Nephron (organoid): ENCODE data around the gene CLEC1A.

Experiments used
- H3K27ac Mint-ChIP-seq, 3 experiments: 2 replicates each; pipeline ENCODE4 v1.8.0; 2020; ENCODE audit warnings: mixed read lengths in 3 of 3, mild to moderate bottlenecking in 2 of 3, moderate library complexity in 1 of 3
- H3K27me3 Mint-ChIP-seq: 2 replicates; pipeline ENCODE4 v1.8.0; 2021; ENCODE audit warnings: low read depth, mild to moderate bottlenecking, moderate library complexity, mixed read lengths
- H3K36me3 Mint-ChIP-seq: 2 replicates; pipeline ENCODE4 v1.8.0; 2020; ENCODE audit warnings: low read depth, mixed read lengths
- H3K4me1 Mint-ChIP-seq: 2 replicates; pipeline ENCODE4 v1.8.0; 2020; ENCODE audit warnings: mixed read lengths
- H3K4me3 Mint-ChIP-seq, 3 experiments: 2 replicates each; pipeline ENCODE4 v1.8.0; 2020; ENCODE audit warnings: mild to moderate bottlenecking in 3 of 3, mixed read lengths in 3 of 3, moderate library complexity in 2 of 3
- H3K9me3 Mint-ChIP-seq: 2 replicates; pipeline ENCODE4 v1.8.0; 2020; ENCODE audit warnings: mixed read lengths
- TF ChIP-seq, protein P1 (sequence below), 3 experiments: fragments of 200-600 bp; sonication (generic); IDR thresholded peaks; one replicate each; pipeline ENCODE4 v1.5.0; 2021; ENCODE audit warnings: antibody characterized with exemption in 3 of 3; ENCODE audit not compliant: unreplicated experiment in 3 of 3

Gene CLEC1A

DNA sequence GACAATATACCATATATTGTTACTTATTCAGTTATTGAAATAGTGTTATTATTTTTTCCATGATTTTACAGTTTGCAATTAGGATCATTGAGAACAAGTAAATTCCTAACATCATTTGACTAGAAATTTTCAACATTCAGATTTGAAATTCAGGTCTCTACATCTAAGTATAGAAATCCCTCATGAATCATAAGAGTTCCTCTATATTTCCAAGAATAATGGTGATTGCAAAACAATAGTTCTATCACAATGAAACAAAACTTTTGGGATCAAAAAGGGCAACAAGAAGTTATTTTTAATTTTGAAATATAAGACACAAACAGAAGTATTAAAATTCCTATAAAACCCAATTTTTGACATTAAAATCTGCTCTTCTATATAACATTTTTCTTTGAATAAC lies 10.8 kb downstream of the CLEC1A start:
- H3K27ac Mint-ChIP-seq = no peak overlapping the region
- H3K27me3 Mint-ChIP-seq = no peaks in the 10 kb centered on the region
- no peak overlapping the region for H3K4me3 Mint-ChIP-seq
- peaks cover 4% of the 10 kb centered on the region for H3K36me3 Mint-ChIP-seq
- H3K9me3 Mint-ChIP-seq = peaks cover 13% of the 10 kb centered on the region
- peaks cover 9% of the 10 kb centered on the region for H3K4me1 Mint-ChIP-seq
- TF ChIP-seq, protein P1, sequence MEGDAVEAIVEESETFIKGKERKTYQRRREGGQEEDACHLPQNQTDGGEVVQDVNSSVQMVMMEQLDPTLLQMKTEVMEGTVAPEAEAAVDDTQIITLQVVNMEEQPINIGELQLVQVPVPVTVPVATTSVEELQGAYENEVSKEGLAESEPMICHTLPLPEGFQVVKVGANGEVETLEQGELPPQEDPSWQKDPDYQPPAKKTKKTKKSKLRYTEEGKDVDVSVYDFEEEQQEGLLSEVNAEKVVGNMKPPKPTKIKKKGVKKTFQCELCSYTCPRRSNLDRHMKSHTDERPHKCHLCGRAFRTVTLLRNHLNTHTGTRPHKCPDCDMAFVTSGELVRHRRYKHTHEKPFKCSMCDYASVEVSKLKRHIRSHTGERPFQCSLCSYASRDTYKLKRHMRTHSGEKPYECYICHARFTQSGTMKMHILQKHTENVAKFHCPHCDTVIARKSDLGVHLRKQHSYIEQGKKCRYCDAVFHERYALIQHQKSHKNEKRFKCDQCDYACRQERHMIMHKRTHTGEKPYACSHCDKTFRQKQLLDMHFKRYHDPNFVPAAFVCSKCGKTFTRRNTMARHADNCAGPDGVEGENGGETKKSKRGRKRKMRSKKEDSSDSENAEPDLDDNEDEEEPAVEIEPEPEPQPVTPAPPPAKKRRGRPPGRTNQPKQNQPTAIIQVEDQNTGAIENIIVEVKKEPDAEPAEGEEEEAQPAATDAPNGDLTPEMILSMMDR (IDR thresholded peaks at IDR 0.05; ENCODE audit: unreplicated experiment in 3 of 3) = no peak

DNA sequence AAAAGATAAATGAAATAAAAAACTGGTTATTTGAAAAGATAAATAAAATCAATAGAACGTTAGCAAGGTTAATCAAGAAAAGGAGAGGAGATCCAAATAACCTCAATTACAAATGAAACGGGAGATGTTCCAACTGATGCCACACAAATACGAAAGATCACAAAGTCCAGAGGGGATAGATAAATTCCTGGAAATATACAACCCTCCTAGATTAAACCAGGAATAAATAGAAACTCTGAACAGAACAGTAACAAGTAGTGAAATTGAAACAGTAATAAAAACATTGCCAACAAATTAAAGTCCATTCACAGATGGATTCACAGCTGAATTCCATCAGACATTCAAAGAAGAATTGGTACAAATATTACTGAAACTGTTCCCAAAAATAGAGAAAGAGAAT lies 12.4 kb downstream of the CLEC1A start:
- Mint-ChIP-seq H3K9me3 (peaks cover 21% of the 10 kb centered on the region), H3K36me3 (peaks cover 4% of the 10 kb centered on the region), H3K4me1 (peaks cover 4% of the 10 kb centered on the region), H3K4me3 (no peak overlapping the region), H3K27ac (no peak overlapping the region), H3K27me3 (no peaks in the 10 kb centered on the region)
- TF ChIP-seq, protein P1 (IDR thresholded peaks at IDR 0.05; ENCODE audit: unreplicated experiment in 3 of 3) = no peak

DNA sequence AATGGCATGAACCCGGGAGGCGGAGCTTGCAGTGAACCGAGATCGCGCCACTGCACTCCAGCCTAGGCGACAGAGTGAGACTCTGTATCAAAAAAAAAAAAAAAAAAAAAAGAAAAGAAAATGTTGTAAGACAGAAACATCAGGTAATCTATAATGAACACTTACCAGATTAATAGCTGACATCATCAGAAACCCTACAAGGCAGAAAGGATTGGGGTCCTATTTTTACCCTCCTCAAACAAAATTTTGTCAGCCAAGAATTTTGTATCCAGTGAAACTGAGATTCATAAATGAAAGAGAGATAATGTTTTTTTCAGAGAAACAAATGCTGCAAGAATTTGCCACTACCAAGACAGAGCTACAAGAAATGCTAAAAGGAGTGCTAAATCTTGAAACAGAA lies 14.1 kb downstream of the CLEC1A start:
- Mint-ChIP-seq H3K4me3 (no peak overlapping the region), H3K27ac (no peak overlapping the region), H3K4me1 (peaks cover under 1% of the 10 kb centered on the region), H3K36me3 (peaks cover 12% of the 10 kb centered on the region), H3K27me3 (no peaks in the 10 kb centered on the region), H3K9me3 (peaks cover 29% of the 10 kb centered on the region)
- TF ChIP-seq, protein P1 (IDR thresholded peaks at IDR 0.05; ENCODE audit: unreplicated experiment in 3 of 3) = no peak

DNA sequence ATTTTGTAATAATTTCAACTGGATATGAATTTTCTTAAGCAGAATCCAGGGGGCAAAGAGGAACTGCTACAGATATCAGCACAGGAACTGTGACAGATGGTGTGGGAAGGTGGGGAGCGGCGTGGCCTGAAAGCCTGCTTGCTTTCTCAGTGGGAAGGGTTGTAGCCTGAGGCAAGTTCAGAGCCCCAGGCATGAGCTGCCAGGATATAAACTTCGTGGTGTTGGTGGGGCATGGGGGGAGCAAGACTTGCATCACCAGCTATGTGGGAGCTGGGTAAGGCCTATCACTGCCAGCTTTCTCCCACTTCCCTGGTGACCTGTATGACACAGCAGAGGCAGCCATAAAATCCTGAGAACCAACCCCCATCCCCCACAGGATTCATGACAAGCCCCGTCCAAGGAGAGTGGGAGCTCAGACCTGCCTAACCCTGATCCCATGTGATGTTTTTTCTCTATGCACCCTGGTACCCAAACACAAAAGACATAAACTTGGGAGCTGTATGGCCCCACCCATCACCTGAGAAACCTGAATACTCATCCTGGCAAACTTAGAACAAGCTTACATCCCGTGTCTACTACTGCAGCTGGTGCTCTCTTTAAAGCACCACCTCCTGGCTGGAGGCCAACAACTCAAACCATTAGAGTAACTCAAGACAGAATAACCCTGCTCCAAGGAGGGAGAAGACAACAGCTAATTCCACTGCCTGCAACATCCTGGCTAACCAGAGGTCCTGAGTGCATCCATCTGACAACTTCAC lies 16.5 kb downstream of the CLEC1A start:
- Mint-ChIP-seq H3K27me3 (no peaks in the 10 kb centered on the region), H3K4me1 (peaks cover 6% of the 10 kb centered on the region), H3K27ac (no peak overlapping the region), H3K4me3 (no peak overlapping the region), H3K9me3 (peaks cover 32% of the 10 kb centered on the region), H3K36me3 (peaks cover 12% of the 10 kb centered on the region)
- TF ChIP-seq, protein P1 (IDR thresholded peaks at IDR 0.05; ENCODE audit: unreplicated experiment in 3 of 3) = no peak

DNA sequence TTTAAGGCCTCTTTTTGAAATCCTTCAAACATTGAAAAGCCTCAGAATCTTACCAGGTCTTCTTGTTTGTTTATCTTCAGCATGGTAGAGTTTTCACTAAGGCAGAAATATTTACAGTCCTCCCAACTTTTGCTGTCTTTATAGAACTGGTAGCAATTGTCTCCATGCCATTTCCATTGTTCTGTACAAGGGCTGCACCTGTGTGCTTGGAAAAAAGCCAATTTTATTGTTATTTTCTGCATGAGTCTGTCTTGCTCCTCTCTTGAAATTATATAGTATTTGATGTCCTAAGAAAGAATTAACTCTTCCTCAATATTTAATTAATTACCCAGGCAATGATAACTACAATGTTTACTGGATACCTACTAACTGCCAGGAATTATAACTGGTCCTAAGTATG lies 23.3 kb downstream of the CLEC1A start:
- Mint-ChIP-seq H3K9me3 (peaks cover 4% of the 10 kb centered on the region), H3K27me3 (no peaks in the 10 kb centered on the region), H3K27ac (no peak overlapping the region), H3K4me3 (no peak overlapping the region), H3K4me1 (peaks cover 6% of the 10 kb centered on the region), H3K36me3 (peaks cover 3% of the 10 kb centered on the region)
- TF ChIP-seq, protein P1 (IDR thresholded peaks at IDR 0.05; ENCODE audit: unreplicated experiment in 3 of 3) = no peak

DNA sequence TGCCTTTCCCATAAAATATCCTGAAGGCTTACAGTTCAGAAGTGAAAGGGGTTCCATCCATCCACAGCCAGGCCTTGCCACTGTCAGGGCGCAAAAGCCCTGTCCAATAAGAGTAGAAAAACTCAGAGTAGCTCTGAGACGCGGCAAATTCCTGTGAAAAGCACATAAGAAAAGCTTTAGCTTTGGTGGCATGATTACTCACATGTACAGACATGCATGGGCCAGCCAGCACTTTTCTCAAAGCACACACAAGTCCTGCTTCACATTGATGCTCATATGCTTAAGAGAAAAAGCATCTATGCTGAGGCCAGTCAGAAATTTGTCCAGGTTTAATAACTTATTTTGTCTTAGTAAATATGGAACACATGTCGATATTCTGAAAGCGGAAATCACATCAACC lies 25.5 kb downstream of the CLEC1A start:
- Mint-ChIP-seq H3K36me3 (no peaks in the 10 kb centered on the region), H3K27ac (no peak overlapping the region), H3K27me3 (no peaks in the 10 kb centered on the region), H3K9me3 (no peaks in the 10 kb centered on the region), H3K4me1 (peaks cover 14% of the 10 kb centered on the region), H3K4me3 (no peak overlapping the region)
- TF ChIP-seq, protein P1 (IDR thresholded peaks at IDR 0.05; ENCODE audit: unreplicated experiment in 3 of 3) = no peak
